GM12892 (cell line): ENCODE results near the gene MINDY4.

Source experiments
- POLR2A ChIP-seq: IDR thresholded peaks from 2 replicates; pipeline ENCODE4 v1.6.1; 2011; ENCODE audit warnings: low read depth, low read length, control low read depth
- POLR2AphosphoS5 ChIP-seq: IDR thresholded peaks from 2 replicates; pipeline ENCODE4 v1.6.1; 2011; ENCODE audit warnings: low read depth, low read length, control low read depth
- TAF1 ChIP-seq: IDR thresholded peaks from 2 replicates; pipeline ENCODE4 v1.6.1; 2011; ENCODE audit warnings: low read depth, mild to moderate bottlenecking, control low read depth, low read length, borderline replicate concordance

GRCh38 chr7:30912021-30912730, 141.0 kb downstream of the MINDY4 start:
- TF ChIP-seq TAF1 = no peak
- no peak for TF ChIP-seq POLR2A
- TF ChIP-seq POLR2AphosphoS5 = no peak
